ENCODE data around the gene LRRC8B. TPM values are rescaled to one million over a fixed set of nuclear protein-coding genes. Genes with fewer than 3 reads are reported as not detected.

LRRC8B gene
- total RNA-seq, 1 donor from 2014 or later = 2.3 TPM

DNA sequence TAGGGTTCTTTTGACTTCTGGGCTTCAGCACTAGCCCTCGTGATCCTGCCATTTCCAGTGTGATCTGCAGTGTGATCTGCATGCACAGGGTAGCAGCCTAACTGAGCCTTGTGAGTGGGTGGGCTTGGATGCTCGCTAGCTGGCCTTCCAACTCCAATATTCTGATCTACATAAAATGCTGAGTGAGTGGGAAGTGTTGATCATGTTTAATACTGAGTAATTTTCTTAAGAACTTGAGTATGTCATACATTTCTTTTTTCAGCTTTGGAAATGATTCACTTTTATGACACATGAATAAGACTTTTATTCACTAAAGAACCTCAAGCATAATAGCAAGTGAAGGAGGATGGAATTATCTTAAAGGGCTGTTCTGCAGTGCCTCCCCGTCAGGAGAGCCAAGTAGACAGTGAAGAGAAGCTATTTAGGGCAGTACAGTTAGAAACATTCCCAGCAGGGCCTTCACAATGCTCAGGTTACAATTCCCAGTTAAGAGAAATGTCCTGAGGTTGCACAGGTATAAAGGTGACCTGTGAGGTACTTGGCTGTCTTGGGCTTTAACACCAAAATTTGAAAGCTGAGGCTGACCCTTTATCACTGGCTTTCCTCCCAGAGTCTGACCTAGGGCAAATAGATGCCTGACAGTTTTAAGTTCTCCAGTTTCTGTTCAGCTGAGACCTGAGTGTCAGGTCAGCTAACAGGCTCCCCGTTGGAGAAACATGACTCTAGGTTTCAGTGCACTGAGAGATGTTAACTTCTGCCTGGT lies 79.2 kb downstream of the LRRC8B start:
- Mint-ChIP-seq H3K36me3 (ENCODE audit: unreplicated experiment) (no peaks in the 10 kb centered on the region), H3K4me3 (ENCODE audit: unreplicated experiment) (no peak overlapping the region), H3K27ac (ENCODE audit: unreplicated experiment) (no peak overlapping the region), H3K27me3 (ENCODE audit: unreplicated experiment) (peaks cover 4% of the 10 kb centered on the region), H3K9me3 (ENCODE audit: unreplicated experiment) (no peaks in the 10 kb centered on the region), H3K4me1 (ENCODE audit: unreplicated experiment) (peaks cover 30% of the 10 kb centered on the region)
- DNase-seq (ENCODE audit: extremely low spot score, unreplicated experiment) = no peak
- TF ChIP-seq, protein P1, sequence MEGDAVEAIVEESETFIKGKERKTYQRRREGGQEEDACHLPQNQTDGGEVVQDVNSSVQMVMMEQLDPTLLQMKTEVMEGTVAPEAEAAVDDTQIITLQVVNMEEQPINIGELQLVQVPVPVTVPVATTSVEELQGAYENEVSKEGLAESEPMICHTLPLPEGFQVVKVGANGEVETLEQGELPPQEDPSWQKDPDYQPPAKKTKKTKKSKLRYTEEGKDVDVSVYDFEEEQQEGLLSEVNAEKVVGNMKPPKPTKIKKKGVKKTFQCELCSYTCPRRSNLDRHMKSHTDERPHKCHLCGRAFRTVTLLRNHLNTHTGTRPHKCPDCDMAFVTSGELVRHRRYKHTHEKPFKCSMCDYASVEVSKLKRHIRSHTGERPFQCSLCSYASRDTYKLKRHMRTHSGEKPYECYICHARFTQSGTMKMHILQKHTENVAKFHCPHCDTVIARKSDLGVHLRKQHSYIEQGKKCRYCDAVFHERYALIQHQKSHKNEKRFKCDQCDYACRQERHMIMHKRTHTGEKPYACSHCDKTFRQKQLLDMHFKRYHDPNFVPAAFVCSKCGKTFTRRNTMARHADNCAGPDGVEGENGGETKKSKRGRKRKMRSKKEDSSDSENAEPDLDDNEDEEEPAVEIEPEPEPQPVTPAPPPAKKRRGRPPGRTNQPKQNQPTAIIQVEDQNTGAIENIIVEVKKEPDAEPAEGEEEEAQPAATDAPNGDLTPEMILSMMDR (IDR thresholded peaks at IDR 0.05) = no peak

DNA sequence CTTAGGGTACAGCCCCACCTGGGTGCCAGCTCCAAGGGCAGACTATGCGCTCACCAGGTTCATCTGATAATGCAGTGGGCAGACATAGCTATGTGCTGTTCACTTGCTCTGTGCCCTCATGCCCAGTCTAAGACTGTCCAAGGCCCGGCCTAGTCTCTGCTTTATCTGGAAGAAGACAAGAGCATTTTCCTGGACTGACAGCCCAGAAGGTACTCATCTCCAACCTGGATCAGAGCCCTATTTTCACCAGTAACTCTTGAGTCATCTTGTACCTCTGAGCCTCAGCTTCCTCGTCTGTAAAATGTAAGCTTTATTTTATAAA lies 79.7 kb downstream of the LRRC8B start:
- H3K36me3 Mint-ChIP-seq (ENCODE audit: unreplicated experiment) = no peaks in the 10 kb centered on the region
- H3K27ac Mint-ChIP-seq (ENCODE audit: unreplicated experiment) = no peak overlapping the region

DNA sequence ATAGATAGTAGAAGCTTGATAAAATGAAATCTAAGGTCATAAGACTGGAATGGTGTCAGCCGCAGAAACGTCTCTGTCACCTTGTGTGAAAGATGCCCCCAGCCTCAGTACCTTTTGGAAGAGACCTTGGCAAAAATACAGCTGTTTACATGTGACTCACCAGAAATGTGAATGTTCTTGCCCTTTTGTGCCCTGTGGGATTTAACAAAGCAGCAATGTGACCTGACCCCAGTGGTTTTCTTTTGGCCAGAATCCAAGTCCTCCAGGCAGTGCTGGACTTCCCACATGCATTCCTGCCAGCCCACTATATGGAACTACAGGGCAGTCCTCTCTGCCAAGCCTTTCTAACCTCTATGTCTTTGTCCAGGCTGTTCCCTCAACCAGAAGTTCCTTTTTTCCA lies 81.1 kb downstream of the LRRC8B start:
- TF ChIP-seq, protein P1 (IDR thresholded peaks at IDR 0.05) = no peak
- Mint-ChIP-seq H3K27ac (ENCODE audit: unreplicated experiment) (no peak overlapping the region), H3K9me3 (ENCODE audit: unreplicated experiment) (no peaks in the 10 kb centered on the region), H3K4me3 (ENCODE audit: unreplicated experiment) (no peak overlapping the region), H3K36me3 (ENCODE audit: unreplicated experiment) (no peaks in the 10 kb centered on the region), H3K4me1 (ENCODE audit: unreplicated experiment) (peaks cover 27% of the 10 kb centered on the region), H3K27me3 (ENCODE audit: unreplicated experiment) (peaks cover 4% of the 10 kb centered on the region)
- no peak for DNase-seq (ENCODE audit: extremely low spot score, unreplicated experiment)

More for the DNA sequence above, 79.7 kb downstream of the LRRC8B start:
- Mint-ChIP-seq H3K4me1 (ENCODE audit: unreplicated experiment) (peaks cover 27% of the 10 kb centered on the region), H3K4me3 (ENCODE audit: unreplicated experiment) (no peak overlapping the region), H3K9me3 (ENCODE audit: unreplicated experiment) (no peaks in the 10 kb centered on the region), H3K27me3 (ENCODE audit: unreplicated experiment) (peaks cover 4% of the 10 kb centered on the region)
- TF ChIP-seq, protein P1 (IDR thresholded peaks at IDR 0.05) = no peak
- no peak for DNase-seq (ENCODE audit: extremely low spot score, unreplicated experiment)

DNA sequence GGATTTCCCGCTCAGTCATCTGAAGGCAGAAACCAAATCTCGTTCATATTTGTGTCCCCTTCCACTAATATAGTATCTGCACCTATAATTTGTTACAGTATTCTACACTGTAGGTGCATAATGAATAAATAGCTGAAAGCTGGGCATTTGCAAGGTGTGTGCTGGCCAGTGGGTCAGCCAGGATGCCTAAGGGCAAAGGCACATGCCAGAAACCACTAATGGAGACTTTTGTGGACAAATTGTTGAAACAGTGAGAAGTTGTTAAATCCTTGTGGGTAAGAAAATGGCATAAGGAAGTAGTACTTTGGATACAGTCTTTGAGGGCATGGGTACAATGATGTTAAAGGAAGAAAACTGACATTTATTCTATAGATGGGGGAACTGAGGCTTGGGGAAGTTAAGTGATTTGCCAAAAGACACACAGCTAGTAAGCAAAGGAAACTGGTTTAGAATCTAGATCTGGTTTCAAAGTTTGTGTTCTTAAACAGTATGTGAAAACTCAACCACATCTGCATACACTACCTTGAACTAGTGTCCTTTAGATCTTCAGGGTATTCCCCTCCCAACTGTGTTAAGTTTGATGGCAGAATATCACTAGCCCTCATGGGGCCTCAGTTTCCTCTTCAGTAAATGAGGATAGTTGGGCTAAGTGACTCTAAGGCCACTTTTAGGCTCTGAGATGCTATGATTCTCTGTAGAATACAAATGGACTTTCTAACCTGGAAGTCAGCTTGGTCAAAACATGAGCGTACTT lies 81.8 kb downstream of the LRRC8B start:
- Mint-ChIP-seq H3K36me3 (ENCODE audit: unreplicated experiment) (no peaks in the 10 kb centered on the region), H3K27me3 (ENCODE audit: unreplicated experiment) (peaks cover 4% of the 10 kb centered on the region), H3K4me1 (ENCODE audit: unreplicated experiment) (peaks cover 27% of the 10 kb centered on the region), H3K27ac (ENCODE audit: unreplicated experiment) (no peak overlapping the region), H3K9me3 (ENCODE audit: unreplicated experiment) (no peaks in the 10 kb centered on the region), H3K4me3 (ENCODE audit: unreplicated experiment) (no peak overlapping the region)
- DNase-seq (ENCODE audit: extremely low spot score, unreplicated experiment) = no peak
- TF ChIP-seq, protein P1 (IDR thresholded peaks at IDR 0.05) = no peak

DNA sequence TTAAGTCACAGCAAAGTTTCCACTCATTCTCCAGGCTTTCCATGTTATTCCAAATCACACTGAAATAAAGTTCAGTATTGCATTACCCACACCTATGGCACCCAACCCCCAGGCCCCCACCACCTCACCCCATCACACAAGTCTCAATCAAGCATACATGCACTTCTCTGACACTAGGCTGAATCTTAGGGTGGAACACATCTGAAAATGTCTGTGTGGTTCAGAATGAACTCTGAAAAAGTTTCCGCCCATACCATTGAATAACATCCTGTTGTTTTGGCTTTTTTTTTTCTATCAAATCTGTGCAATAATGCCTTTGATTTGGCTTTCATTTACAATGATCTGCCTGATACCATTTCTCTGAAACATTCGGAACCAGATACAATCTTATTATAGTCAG lies 82.5 kb downstream of the LRRC8B start:
- no peak for DNase-seq (ENCODE audit: extremely low spot score, unreplicated experiment)
- Mint-ChIP-seq H3K27ac (ENCODE audit: unreplicated experiment) (no peak overlapping the region), H3K27me3 (ENCODE audit: unreplicated experiment) (no peaks in the 10 kb centered on the region), H3K4me3 (ENCODE audit: unreplicated experiment) (no peak overlapping the region), H3K36me3 (ENCODE audit: unreplicated experiment) (no peaks in the 10 kb centered on the region), H3K4me1 (ENCODE audit: unreplicated experiment) (peaks cover 27% of the 10 kb centered on the region), H3K9me3 (ENCODE audit: unreplicated experiment) (no peaks in the 10 kb centered on the region)
- TF ChIP-seq, protein P1 (IDR thresholded peaks at IDR 0.05) = no peak
